ENCODE results near the gene SLC66A1.
"Not testable (repeated sequence)": the region's sequence is repeated elsewhere in the genome, so short reads cannot be mapped to it uniquely, and the experiment has no call there.

The SLC66A1 gene

GRCh38 chr1:19273106-19273843 is 38.9 kb upstream of the SLC66A1 start:
- no peak for DNase-seq (ENCODE audit: low read depth)
- no peak for TF ChIP-seq CTCF (IDR thresholded peaks at IDR 0.05; ENCODE audit: low read length, missing control alignments)
- H3K4me3 ChIP-seq (replicated peaks; ENCODE audit: low read depth, low read length): no peak overlapping the region

DNA sequence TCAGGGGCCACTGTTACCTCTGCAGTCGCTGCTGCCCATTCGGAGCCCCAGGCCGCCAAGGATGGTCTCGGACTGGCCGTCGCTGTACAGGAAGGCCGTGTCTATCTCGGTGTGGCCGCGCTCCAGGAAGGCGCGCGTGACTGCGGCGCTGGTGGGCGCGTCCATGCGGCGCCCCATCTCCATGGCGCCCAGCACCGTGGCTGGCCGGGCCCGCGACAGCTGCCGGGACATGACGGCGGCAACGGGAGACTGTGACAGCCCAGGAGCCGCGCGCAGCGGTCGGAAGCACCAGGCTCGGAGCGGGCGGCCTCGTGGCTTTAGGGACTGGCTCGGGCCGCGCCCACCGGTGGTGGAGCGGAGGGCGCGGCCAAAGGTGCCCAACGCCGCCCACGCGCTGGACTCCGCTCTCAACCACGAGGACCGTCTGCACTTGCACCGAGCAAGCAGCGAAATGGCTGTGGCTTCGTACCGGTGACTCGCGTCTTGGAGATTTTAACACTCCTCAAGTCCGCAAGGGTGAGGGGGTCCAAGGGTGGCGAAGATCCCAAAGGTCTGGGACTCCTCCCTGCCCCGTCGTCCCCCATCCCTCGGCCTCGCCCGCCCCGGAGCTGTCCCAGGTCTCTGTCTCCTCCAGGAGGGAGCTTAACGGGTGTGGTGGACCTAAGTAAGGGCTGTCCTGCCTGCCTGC is 38.1 kb upstream of the SLC66A1 start:
- H3K4me3 ChIP-seq (replicated peaks; ENCODE audit: low read depth, low read length): peak overlapping the region; percentile 12
- DNase-seq (ENCODE audit: low read depth): peak; percentile 10

DNA sequence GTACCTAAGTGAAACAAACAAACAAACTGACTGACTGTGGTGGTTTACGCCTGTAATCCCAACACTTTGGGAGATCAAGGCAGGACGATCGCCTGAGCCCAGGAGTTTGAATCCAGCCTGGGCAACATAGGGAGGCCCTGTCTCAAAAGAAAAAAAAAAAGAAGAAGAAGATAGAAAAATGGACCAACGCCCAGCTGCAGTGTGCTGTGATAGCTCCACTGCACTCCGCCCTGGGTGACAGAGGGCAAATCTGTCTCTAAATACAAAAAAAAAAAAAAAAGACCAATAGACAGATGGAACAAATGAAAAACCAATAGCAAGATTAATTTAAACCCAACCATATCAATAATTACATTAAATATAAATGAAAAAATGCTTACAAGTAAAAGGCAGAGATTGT is 37.5 kb upstream of the SLC66A1 start:
- TF ChIP-seq CTCF (IDR thresholded peaks at IDR 0.05; ENCODE audit: low read length, missing control alignments): no peak
- H3K4me3 ChIP-seq (replicated peaks; ENCODE audit: low read depth, low read length): no peak overlapping the region
- no peak for DNase-seq (ENCODE audit: low read depth)

DNA sequence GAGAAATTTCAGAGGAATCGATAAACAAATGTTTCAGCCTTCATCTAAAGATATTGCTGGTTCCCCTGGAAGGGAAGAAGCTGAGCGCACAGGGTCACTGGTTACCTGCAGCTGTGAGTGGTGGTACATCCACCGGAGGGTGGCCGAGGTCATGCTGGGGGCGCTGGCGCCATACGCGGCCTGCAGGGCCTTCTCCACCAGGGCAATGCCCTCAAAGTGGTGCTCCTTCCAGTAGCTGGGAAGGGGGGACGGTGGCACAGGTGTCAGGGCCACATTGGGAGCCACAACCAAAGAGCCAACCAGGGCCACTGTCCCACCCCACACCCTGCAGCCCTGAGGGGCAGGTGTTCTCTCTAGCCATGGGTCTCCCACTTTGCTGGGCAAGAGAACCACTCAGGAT is 28.2 kb upstream of the SLC66A1 start:
- TF ChIP-seq CTCF (IDR thresholded peaks at IDR 0.05; ENCODE audit: low read length, missing control alignments): no peak
- DNase-seq (ENCODE audit: low read depth): no peak
- H3K4me3 ChIP-seq (replicated peaks; ENCODE audit: low read depth, low read length): no peak overlapping the region

GRCh38 chr1:19284881-19285280 is 27.2 kb upstream of the SLC66A1 start:
- no peak for TF ChIP-seq CTCF (IDR thresholded peaks at IDR 0.05; ENCODE audit: low read length, missing control alignments)
- H3K4me3 ChIP-seq (replicated peaks; ENCODE audit: low read depth, low read length): no peak overlapping the region
- no peak for DNase-seq (ENCODE audit: low read depth)

- not testable (repeated sequence) for H3K4me3 ChIP-seq (replicated peaks; ENCODE audit: low read depth, low read length); DNase-seq (ENCODE audit: low read depth)
These were observed 26.8 kb upstream of the SLC66A1 start for GRCh38 chr1:19285366-19285765.

DNA sequence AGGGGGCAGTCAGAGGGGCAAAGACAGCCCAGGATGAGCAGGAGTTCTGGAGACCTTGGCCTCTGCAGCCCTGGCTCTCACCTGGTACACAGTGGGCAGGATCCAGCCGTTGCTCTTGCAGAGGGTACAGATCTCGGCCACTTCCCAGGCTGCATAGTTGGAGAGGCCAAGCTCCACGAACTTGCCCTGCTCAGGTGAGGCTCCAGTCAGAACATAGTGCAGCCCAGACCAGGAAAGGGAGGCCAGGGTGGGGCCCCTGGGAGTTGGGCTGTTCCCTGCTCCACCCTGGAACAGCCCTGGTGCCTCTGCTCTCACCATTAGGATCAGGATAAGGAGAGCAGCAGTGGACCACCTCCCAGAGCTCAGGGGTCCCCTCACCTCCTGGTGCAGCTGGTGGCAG is 26.3 kb upstream of the SLC66A1 start:
- DNase-seq (ENCODE audit: low read depth); H3K4me3 ChIP-seq (replicated peaks; ENCODE audit: low read depth, low read length): not testable (repeated sequence)

- TF ChIP-seq CTCF (IDR thresholded peaks at IDR 0.05; ENCODE audit: low read length, missing control alignments): no peak
- H3K4me3 ChIP-seq (replicated peaks; ENCODE audit: low read depth, low read length): no peak overlapping the region
- DNase-seq (ENCODE audit: low read depth): no peak
These were observed 24.5 kb upstream of the SLC66A1 start for GRCh38 chr1:19287436-19288185.

DNA sequence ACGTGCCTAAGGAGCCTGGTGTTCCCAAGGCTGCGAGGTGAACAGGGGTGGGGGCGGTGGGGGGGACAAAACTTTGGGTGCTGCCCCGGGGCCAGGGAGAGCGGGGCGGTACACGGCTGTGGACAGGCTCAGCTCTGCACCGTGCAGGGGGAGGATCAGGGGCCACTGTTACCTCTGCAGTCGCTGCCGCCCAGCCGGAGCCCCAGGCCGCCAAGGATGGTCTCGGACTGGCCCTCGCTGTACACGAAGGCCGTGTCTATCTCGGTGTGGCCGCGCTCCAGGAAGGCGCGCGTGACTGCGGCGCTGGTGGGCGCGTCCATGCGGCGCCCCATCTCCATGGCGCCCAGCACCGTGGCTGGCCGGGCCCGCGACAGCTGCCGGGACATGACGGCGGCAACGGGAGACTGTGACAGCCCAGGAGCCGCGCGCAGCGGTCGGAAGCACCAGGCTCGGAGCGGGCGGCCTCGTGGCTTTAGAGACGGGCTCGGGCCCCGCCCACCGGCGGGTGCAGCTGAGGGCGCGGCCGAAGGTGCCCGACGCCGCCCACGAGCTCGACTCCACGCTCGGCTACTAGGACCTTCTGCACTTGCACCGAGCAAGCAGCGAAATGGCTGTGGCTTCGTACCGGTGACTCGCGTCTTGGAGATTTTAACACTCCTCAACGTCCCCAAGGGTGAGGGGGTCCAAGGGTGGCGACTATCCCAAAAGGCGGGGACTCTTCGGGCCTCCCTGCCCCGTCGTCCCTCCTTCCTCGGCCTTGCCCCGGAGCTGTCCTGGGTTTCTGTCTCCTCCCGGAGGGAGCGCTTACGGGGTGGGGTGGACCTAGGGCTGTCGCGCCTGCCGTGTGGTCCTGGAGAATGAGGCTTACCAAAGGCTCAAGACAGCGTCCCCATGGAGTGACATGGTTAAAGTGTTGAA is 23.5 kb upstream of the SLC66A1 start, which contains the start of gene AKR7A3:
TSS of gene AKR7A3 (minus strand) at position 447 of the 918 bp plus-strand sequence. CDS start at position 386, 61 bp downstream.
- DNase-seq (ENCODE audit: low read depth): peak; percentile 16
- H3K4me3 ChIP-seq (replicated peaks; ENCODE audit: low read depth, low read length): peak within 1 kb of the TSS; percentile 46

Measured in fibroblast of pulmonary artery (primary cell).